SK-N-SH (cell line): ENCODE results near the gene EID3. TPM values are rescaled to one million over a fixed set of nuclear protein-coding genes. Genes with fewer than 3 reads are reported as not detected.

Source experiments
- CTCF ChIA-PET: fragments of 300-600, 350-600 bp; formaldehyde crosslinking; extraction: SDS; loops from one replicate; lab custom pipeline; 2021; lab: Yijun Ruan, JAX
- POLR2A ChIA-PET: fragments of 350-600 bp; sonication (Branson Sonifier 250); formaldehyde crosslinking; extraction: SDS; loops from one replicate; lab custom pipeline; 2020; ENCODE audit warnings: antibody characterized with exemption, inconsistent platforms; lab: Yijun Ruan, JAX
- DNase-seq: peaks from one replicate; pipeline ENCODE4 v3.0.0; 2012
- H2AFZ ChIP-seq: fragments of 200-600 bp; sonication (generic); 2 replicates; pipeline ENCODE4 v1.8.1; 2016; ENCODE audit warnings: antibody characterized with exemption, mild to moderate bottlenecking, low read depth
- H3F3A ChIP-seq: fragments of 200-600 bp; sonication (generic); replicated peaks from 2 replicates; pipeline ENCODE3; 2016; ENCODE audit warnings: antibody characterized with exemption, mild to moderate bottlenecking; ENCODE audit not compliant: insufficient read depth
- H3K27ac ChIP-seq, 2 experiments: fragments of 200-500 bp in 1 of 2; fragments of 200-600 bp in 1 of 2; sonication (Bioruptor generic) in 1 of 2; sonication (generic), shearing (Covaris generic) in 1 of 2; 2 replicates each; pipeline versions ENCODE4 v1.5.1 to v1.6.1; 2014 to 2016; ENCODE audit warnings: low read depth in 2 of 2, inconsistent platforms in 1 of 2, low read length in 1 of 2, mild to moderate bottlenecking in 1 of 2, mixed read lengths in 1 of 2
- H3K27me3 ChIP-seq: fragments of 200-600 bp; sonication (generic), shearing (Covaris generic); 2 replicates; pipeline ENCODE4 v1.6.1; 2016; ENCODE audit warnings: mixed run types; ENCODE audit not compliant: insufficient read depth
- H3K36me3 ChIP-seq, 2 experiments: fragments of 200-500 bp in 1 of 2; fragments of 200-600 bp in 1 of 2; sonication (Bioruptor generic) in 1 of 2; sonication (generic) in 1 of 2; replicated peaks in 1 of 2; 2 replicates each; pipeline versions ENCODE3 to v1.5.1; 2014 to 2016; ENCODE audit warnings: low read length in 1 of 2, mild to moderate bottlenecking in 1 of 2; ENCODE audit not compliant: insufficient read depth in 2 of 2, control insufficient read depth in 1 of 2
- H3K4me1 ChIP-seq, 2 experiments: fragments of 200-500 bp in 1 of 2; fragments of 200-600 bp in 1 of 2; sonication (Bioruptor generic) in 1 of 2; sonication (generic), shearing (Covaris generic) in 1 of 2; 2 replicates each; pipeline versions ENCODE4 v1.5.1 to v1.6.1; 2014 to 2016; ENCODE audit warnings: low read depth in 1 of 2, low read length in 1 of 2, mixed run types in 1 of 2; ENCODE audit not compliant: insufficient read depth in 2 of 2, control insufficient read depth in 1 of 2
- H3K4me2 ChIP-seq: fragments of 200-600 bp; sonication (generic), shearing (Covaris generic); 2 replicates; pipeline ENCODE4 v1.6.1; 2017; ENCODE audit warnings: mixed run types
- H3K4me3 ChIP-seq, 2 experiments: fragments of 200-500 bp in 1 of 2; fragments of 200-600 bp in 1 of 2; sonication (Bioruptor generic) in 1 of 2; sonication (generic), shearing (Covaris generic) in 1 of 2; 2 replicates each; pipeline versions ENCODE4 v1.5.1 to v1.8.1; 2014 to 2016; ENCODE audit warnings: low read depth in 2 of 2, inconsistent platforms in 1 of 2, low read length in 1 of 2, mild to moderate bottlenecking in 1 of 2, mixed read lengths in 1 of 2, moderate library complexity in 1 of 2
- H3K79me2 ChIP-seq: fragments of 200-600 bp; sonication (generic); 2 replicates; pipeline ENCODE4 v1.8.1; 2017; ENCODE audit warnings: mild to moderate bottlenecking; ENCODE audit not compliant: insufficient read depth
- H3K9ac ChIP-seq: fragments of 200-600 bp; sonication (generic); 2 replicates; pipeline ENCODE4 v1.6.1; 2017; ENCODE audit warnings: mixed run types
- H3K9me2 ChIP-seq: fragments of 200-600 bp; sonication (generic); 2 replicates; pipeline ENCODE4 v1.6.1; 2017; ENCODE audit warnings: mixed run types
- H3K9me3 ChIP-seq: fragments of 200-600 bp; sonication (generic); 2 replicates; pipeline ENCODE4 v1.6.1; 2017; ENCODE audit warnings: mixed run types, mild to moderate bottlenecking, moderate library complexity
- H4K20me1 ChIP-seq: fragments of 200-600 bp; sonication (generic); 2 replicates; pipeline ENCODE4 v1.6.1; 2017; ENCODE audit warnings: mild to moderate bottlenecking, mixed run types; ENCODE audit not compliant: insufficient read depth
- EP300 ChIP-seq, 2 experiments: IDR thresholded peaks; 2 replicates each; pipeline versions ENCODE4 v1.4.0 to v1.6.1; 2012; ENCODE audit warnings: borderline replicate concordance in 1 of 2, low read depth in 1 of 2, low read length in 1 of 2
- EZH2phosphoT487 ChIP-seq: fragments of 200-600 bp; sonication (generic); IDR thresholded peaks from 2 replicates; pipeline ENCODE4 v1.6.1; 2017; ENCODE audit warnings: low read depth, mixed run types, mild to moderate bottlenecking, antibody characterized with exemption, moderate library complexity, borderline replicate concordance
- FOSL2 ChIP-seq: IDR thresholded peaks from 2 replicates; pipeline ENCODE4 v1.4.0; 2012; ENCODE audit warnings: low read depth, mild to moderate bottlenecking, moderate library complexity, borderline replicate concordance
- JUND ChIP-seq: IDR thresholded peaks from 2 replicates; pipeline ENCODE4 v1.4.0; 2012
- NRF1 ChIP-seq: IDR thresholded peaks from 2 replicates; pipeline ENCODE4 v1.6.1; 2012; ENCODE audit warnings: low read depth, mild to moderate bottlenecking, low read length
- PBX3 ChIP-seq: IDR thresholded peaks from 2 replicates; pipeline ENCODE4; 2012
- TCF12 ChIP-seq: IDR thresholded peaks from 2 replicates; pipeline ENCODE4 v1.4.0; 2012
- TEAD4 ChIP-seq: IDR thresholded peaks from 2 replicates; pipeline ENCODE4 v1.4.0; 2012; ENCODE audit warnings: mild to moderate bottlenecking, borderline replicate concordance; ENCODE audit not compliant: insufficient read depth
- YY1 ChIP-seq: IDR thresholded peaks from 2 replicates; pipeline ENCODE4 v1.4.0; 2012; ENCODE audit warnings: low read depth, mild to moderate bottlenecking
- WGBS: methylation state at CpG from one replicate; pipeline ENCODE4 v1.1.6; 2017; ENCODE audit warnings: low lambda C conversion rate; 5-methylcytosine and 5-hydroxymethylcytosine counted together
- polyA plus RNA-seq, 3 experiments: library from polyadenylated mRNA; depleted of rRNA; stranded (reverse); fragments of >200 nt; gene quantifications; 2 replicates each; pipeline ENCODE4 v1.2.3, GENCODE V29; 2012
- TF ChIP-seq, protein P1 (sequence below): IDR thresholded peaks from 2 replicates; pipeline ENCODE4 v1.4.0; 2012; ENCODE audit warnings: low read depth, borderline replicate concordance
- TF ChIP-seq, protein P2 (sequence below): IDR thresholded peaks from 2 replicates; pipeline ENCODE4 v1.6.1; 2012; ENCODE audit warnings: mild to moderate bottlenecking, low read depth, low read length, moderate library complexity
- TF ChIP-seq, protein P3 (sequence below): IDR thresholded peaks from 2 replicates; pipeline ENCODE4 v1.4.0; 2012; ENCODE audit warnings: low read depth, borderline replicate concordance

Gene EID3
- polyA plus RNA-seq, 1 of the 3 experiments (the other 2 are of a cell fraction), result 0.92 TPM

- H3K4me3 ChIP-seq, result no peak overlapping the region
- no peaks in the 10 kb centered on the region for H3K27me3 ChIP-seq
- H4K20me1 ChIP-seq, result peaks cover 13% of the 10 kb centered on the region
- POLR2A ChIA-PET, result no interaction called here
- H3K4me2 ChIP-seq, result no peak overlapping the region
- peaks cover 10% of the 10 kb centered on the region for H3F3A ChIP-seq
- no peak overlapping the region for H3K9ac ChIP-seq
- no peak for DNase-seq
- H3K79me2 ChIP-seq, result peaks cover 24% of the 10 kb centered on the region
- CTCF ChIA-PET, result interaction anchor here (0.7 to 1.3 kb wide), 4 partner anchors 8 to 131 kb away, joined by 3 read pairs; no protein-coding TSS in a partner anchor
- H3K9me3 ChIP-seq, result no peaks in the 10 kb centered on the region
- no peaks in the 10 kb centered on the region for H3K9me2 ChIP-seq
- peaks cover 70 to 71% of the 10 kb centered on the region in 2 experiments for H3K36me3 ChIP-seq
- no peak overlapping the region for H2AFZ ChIP-seq
- H3K4me1 ChIP-seq, result no peaks in the 10 kb centered on the region
- H3K27ac ChIP-seq, result no peak overlapping the region
- WGBS, result 92% methylated on average over 8 of the region's 8 CpGs
- TF ChIP-seq EP300 (IDR thresholded peaks at IDR 0.05; ENCODE audit: borderline replicate concordance in 1 of 2, low read depth in 1 of 2, low read length in 1 of 2) (no peak), EZH2phosphoT487 (no peak), YY1 (no peak), JUND (no peak), TCF12 (no peak), TEAD4 (no peak), NRF1 (no peak), FOSL2 (no peak), PBX3 (no peak)
These were observed 46.9 kb downstream of the EID3 start for GRCh38 chr12:104350211-104351056.

DNA sequence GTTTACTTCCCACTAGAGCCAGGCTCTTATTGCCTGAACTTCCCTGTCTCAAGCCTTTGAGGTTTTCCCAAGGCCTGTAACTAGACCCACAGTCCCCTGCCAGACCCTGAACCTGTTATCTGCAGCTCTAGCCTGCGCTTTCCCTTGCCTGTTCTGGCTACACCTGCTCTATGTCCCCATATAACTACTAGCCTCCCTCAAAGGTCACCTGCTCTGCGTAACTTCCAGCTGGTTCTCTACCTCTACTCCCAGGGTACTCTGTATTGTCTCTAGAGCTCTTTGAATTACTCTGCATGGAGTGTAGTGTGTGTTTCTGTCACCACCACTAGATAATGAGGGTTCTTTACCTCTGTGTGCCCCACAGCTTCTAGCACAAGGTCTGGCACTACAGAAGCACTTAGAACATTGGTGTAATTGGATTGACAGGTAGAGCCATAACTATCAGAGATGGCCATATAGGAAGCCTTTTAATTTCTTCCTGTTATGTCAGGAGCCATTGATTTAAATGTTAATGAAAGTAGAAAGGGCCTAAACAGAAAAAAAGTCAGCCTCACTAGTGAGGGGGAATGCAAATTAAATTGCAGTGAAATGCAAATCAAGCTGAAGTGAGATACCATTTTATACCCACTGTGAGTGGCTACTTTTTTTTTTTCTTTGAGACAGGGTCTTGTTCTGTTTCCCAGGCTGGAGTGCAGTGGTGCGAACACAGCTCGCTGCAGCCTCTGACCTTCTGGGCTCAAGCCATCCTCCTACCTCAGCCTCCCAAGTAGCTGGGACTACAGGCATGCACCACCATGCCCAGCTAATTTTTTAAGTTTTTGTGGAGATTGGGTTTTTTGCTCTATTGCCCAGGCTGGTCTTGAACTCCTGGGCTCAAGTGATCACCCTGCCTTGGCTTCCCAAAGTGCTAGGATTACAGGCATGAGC lies 47.8 kb downstream of the EID3 start:
- Histone ChIP-seq H3K4me3 (no peak overlapping the region), H3K79me2 (peaks cover 18% of the 10 kb centered on the region), H4K20me1 (peaks cover 13% of the 10 kb centered on the region), H3K36me3 (peaks cover 62 to 65% of the 10 kb centered on the region in 2 experiments), H3K9ac (no peak overlapping the region), H3F3A (peaks cover 11% of the 10 kb centered on the region), H3K4me1 (no peaks in the 10 kb centered on the region), H3K4me2 (no peak overlapping the region), H3K27me3 (no peaks in the 10 kb centered on the region), H3K9me3 (no peaks in the 10 kb centered on the region), H3K27ac (no peak overlapping the region), H3K9me2 (no peaks in the 10 kb centered on the region), H2AFZ (no peak overlapping the region)
- 96% methylated on average over 4 of the region's 4 CpGs for WGBS
- no peak for DNase-seq
- TF ChIP-seq, protein P1, sequence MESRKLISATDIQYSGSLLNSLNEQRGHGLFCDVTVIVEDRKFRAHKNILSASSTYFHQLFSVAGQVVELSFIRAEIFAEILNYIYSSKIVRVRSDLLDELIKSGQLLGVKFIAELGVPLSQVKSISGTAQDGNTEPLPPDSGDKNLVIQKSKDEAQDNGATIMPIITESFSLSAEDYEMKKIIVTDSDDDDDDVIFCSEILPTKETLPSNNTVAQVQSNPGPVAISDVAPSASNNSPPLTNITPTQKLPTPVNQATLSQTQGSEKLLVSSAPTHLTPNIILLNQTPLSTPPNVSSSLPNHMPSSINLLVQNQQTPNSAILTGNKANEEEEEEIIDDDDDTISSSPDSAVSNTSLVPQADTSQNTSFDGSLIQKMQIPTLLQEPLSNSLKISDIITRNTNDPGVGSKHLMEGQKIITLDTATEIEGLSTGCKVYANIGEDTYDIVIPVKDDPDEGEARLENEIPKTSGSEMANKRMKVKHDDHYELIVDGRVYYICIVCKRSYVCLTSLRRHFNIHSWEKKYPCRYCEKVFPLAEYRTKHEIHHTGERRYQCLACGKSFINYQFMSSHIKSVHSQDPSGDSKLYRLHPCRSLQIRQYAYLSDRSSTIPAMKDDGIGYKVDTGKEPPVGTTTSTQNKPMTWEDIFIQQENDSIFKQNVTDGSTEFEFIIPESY, result no peak
- TF ChIP-seq JUND, result no peak
- TF ChIP-seq, protein P2, sequence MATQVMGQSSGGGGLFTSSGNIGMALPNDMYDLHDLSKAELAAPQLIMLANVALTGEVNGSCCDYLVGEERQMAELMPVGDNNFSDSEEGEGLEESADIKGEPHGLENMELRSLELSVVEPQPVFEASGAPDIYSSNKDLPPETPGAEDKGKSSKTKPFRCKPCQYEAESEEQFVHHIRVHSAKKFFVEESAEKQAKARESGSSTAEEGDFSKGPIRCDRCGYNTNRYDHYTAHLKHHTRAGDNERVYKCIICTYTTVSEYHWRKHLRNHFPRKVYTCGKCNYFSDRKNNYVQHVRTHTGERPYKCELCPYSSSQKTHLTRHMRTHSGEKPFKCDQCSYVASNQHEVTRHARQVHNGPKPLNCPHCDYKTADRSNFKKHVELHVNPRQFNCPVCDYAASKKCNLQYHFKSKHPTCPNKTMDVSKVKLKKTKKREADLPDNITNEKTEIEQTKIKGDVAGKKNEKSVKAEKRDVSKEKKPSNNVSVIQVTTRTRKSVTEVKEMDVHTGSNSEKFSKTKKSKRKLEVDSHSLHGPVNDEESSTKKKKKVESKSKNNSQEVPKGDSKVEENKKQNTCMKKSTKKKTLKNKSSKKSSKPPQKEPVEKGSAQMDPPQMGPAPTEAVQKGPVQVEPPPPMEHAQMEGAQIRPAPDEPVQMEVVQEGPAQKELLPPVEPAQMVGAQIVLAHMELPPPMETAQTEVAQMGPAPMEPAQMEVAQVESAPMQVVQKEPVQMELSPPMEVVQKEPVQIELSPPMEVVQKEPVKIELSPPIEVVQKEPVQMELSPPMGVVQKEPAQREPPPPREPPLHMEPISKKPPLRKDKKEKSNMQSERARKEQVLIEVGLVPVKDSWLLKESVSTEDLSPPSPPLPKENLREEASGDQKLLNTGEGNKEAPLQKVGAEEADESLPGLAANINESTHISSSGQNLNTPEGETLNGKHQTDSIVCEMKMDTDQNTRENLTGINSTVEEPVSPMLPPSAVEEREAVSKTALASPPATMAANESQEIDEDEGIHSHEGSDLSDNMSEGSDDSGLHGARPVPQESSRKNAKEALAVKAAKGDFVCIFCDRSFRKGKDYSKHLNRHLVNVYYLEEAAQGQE, result no peak
- TF ChIP-seq, protein P3, sequence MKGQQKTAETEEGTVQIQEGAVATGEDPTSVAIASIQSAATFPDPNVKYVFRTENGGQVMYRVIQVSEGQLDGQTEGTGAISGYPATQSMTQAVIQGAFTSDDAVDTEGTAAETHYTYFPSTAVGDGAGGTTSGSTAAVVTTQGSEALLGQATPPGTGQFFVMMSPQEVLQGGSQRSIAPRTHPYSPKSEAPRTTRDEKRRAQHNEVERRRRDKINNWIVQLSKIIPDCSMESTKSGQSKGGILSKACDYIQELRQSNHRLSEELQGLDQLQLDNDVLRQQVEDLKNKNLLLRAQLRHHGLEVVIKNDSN, result no peak
- ChIA-PET CTCF (interaction anchor here (0.7 to 1.2 kb wide), 3 partner anchors 30 to 132 kb away, joined by 3 read pairs; no protein-coding TSS in a partner anchor), POLR2A (no interaction called here)
